Measurements from ENCODE around the gene TLCD1.

Gene TLCD1

GRCh38 chr17:28675490-28675889 is 50.5 kb downstream of the TLCD1 start:
- DNase-seq, result no peak
